HG02943 (cell line): Measurements from ENCODE around the gene CIDEC.
A peak's percentile ranks its signal among the peaks of the same experiment; 100 is the strongest.
"Not testable (repeated sequence)": the region's sequence is repeated elsewhere in the genome, so short reads cannot be mapped to it uniquely, and the experiment has no call there.

Experiments
- ATAC-seq: cut with Tn5 transposase; IDR thresholded peaks from one replicate; pipeline ENCODE4 v1.9.1; 2021; ENCODE audit warnings: mild to moderate bottlenecking, low read depth, moderate library complexity; ENCODE audit not compliant: unreplicated experiment

Gene CIDEC

DNA sequence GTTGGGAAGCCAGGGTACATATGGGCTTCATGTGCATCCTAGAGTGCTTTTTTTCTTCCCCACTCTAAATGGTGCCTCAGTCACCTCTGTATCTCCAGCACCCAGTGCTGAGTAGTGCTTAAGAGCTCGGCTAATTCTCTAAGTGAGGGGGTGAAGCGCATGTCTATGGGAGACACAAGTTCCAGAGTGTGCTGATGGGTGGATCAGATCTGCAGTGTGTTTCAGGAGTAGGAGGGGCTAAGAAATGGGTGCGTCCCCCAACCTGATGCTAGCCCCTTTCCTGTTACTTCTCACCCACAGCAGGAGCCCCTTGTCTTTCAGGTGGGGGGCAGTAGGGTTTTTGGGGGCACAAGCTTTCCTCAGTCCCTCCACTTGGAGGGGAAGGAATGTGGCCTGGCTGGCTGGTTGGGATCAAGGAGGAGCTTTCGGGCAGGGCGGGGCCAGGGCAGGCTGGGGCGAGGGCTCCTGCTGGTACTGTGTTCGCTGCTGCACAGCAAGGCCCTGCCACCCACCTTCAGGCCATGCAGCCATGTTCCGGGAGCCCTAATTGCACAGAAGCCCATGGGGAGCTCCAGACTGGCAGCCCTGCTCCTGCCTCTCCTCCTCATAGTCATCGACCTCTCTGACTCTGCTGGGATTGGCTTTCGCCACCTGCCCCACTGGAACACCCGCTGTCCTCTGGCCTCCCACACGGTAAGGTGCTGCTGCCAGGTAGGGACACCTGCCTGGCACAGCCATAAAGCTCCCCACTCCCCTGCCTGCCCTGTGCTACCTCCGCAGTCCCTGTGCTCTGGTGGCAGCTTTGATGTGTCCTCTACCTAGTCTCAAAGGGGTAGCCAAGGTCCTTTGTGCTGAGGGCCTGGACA lies 22.6 kb upstream of the CIDEC start, which contains the start of gene IL17RE:
IL17RE (plus strand) TSS at position 477 of the 866 bp plus-strand sequence; CDS start at position 562, 85 bp downstream.
- ATAC-seq: no peak

DNA sequence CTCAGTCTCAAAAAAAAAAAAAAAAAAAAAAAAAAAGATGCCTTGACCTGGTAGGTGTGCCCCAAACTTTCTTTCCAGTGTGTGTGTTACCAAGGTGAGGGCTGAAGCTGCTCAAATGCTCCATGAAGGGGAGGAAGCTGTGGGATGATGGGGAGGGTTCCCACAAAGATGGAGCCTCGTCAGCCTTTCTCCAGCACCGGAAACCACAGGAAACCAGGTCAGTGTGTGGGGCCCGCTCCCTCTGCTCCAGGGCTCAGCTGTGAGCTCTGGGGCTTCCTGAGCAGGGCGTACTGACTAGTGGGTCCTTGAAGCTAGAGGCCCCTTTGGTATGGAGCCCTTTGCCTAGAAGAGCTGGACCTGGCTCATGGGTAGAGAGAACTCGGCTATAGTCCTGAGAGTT lies 21.9 kb upstream of the CIDEC start:
- no peak for ATAC-seq

DNA sequence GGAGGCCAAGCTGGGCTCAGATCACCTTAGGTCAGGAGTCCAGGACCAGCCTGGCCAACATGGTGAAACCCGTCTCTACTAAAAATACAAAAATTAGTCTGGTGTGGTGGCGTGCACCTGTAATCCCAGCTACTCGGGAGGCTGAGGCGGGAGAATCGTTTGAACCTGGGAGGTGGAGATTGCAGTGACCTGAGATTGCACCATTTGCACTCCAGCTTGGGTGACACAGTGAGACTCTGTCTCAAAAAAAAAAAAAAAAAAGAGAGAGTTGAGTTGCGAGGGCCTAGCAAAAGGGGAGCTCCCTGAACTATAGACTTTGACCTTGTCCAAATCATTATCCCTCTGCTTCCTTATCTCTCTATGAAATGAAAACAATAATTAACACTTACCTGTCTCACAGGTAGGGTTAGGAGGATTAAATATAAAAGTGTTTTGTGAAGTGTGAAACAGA lies 20.9 kb upstream of the CIDEC start:
- not testable (repeated sequence) for ATAC-seq

DNA sequence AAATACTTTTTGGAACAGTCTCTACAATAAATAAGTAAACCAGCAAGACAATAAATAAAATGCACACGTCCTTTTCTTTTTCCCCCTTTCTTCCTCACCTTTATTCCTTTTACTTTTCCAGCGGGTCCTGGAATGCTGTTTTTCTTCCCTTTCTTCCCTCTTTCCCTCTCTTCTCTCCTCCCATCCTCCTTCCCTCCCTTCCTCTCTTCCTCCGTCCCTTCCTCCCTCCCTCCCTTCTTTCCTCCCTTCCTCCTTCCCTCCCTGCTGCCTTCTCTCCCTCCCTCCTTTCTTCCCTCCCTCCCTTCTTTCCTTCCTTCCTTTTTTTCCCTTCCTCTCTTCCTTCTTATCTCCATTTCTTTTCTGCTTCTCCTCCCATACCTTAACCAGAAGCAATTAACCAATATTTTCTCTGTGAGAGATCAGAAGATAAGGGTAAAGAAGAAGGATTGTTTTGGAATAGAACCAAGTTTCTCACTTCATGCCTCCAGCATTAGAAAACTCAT lies 19.3 kb upstream of the CIDEC start:
- no peak for ATAC-seq

DNA sequence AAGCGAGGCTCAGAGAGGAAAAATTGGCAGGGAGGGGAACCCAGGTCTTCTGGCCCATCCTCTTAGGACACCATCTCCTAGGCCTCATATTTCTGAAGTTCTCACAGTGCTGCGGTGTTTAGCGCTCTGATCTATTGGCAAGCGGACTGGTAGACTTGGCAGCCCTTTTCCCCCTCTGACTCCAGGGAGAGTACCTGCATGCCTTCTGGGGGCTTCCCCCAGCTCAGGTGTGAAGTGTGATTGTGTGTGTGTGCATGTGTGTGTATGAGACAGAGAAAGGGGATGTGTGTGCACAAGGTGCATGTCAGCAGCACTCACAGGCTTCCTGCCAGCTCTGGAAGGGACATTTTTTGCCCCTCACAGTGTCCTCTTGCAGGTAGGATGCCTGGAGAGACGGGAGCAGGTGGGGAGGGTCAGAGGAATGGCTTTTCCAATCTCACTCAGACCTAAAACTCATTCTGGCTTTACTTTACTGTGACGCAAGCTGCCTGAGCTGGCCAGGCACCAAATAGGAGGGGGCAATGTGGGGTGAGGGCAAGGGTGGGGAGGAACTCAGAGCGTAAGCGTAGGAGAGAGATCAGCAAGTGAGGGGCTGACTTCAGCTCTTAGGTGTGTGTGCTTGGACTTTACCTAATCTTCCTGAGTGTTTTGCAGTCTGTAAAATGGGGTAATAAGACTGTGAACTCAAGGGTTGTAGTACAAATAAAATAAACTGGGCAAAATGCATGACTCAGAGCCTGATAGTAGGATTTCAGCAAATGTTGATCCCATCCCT lies 18.6 kb upstream of the CIDEC start:
- ATAC-seq: no peak

GRCh38 chr3:9897408-9898372 lies 17.6 kb upstream of the CIDEC start:
- ATAC-seq: no peak

- not testable (repeated sequence) for ATAC-seq
Measured at GRCh38 chr3:9896755-9897407, 16.8 kb upstream of the CIDEC start.

DNA sequence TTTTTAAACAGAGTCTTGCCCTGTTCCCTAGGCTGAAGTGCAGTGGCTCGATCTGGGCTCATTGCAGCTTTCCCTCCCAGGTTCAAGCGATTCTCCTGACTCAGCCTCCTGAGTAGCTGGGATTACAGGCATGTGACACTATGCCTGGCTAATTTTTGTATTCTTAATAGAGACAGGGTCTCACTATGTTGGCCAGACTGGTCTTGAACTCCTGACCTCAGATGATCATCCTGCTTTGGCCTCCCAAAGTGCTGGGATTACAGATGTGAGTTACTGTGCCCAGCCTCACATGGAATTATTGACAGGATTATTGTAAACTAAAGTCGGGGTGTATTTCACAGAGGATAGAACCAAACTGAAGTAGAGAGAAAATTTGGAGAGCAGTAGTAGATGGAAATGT lies 15.7 kb upstream of the CIDEC start:
- not testable (repeated sequence) for ATAC-seq

- ATAC-seq: no peak
Measured at GRCh38 chr3:9893739-9894138, 13.7 kb upstream of the CIDEC start.

DNA sequence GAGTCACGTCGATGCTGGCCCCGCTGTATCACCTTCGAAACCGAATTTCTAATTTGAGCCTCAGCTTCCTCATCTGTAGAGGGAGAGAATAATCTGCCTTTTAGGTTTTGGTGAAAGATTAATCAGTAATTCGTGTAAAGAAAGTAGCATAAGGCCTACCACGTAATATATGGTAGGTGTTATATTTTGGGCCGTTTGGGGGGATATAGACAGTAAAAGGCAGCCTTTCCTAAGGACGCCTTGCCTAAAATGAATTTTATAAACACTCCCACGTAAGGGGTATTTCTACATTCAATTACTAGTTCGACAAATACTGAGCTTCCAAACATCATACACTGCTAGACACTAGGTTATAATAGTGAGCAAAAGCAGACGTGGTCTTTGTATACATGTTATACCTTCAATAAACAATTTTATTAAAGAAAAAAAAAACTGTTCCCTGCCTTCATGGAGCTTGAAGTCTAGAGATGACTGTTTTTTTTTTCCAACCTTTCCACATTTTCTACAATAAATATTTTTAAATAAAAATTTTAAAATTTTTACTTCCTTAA lies 11.1 kb upstream of the CIDEC start:
- ATAC-seq: no peak

- peak; percentile 85 for ATAC-seq
Measured at GRCh38 chr3:9890249-9891071, 10.4 kb upstream of the CIDEC start, which contains the start of gene JAGN1. TSS of gene JAGN1 (plus strand) at chr3:9890610. CDS start at chr3:9890723, 113 bp downstream.

DNA sequence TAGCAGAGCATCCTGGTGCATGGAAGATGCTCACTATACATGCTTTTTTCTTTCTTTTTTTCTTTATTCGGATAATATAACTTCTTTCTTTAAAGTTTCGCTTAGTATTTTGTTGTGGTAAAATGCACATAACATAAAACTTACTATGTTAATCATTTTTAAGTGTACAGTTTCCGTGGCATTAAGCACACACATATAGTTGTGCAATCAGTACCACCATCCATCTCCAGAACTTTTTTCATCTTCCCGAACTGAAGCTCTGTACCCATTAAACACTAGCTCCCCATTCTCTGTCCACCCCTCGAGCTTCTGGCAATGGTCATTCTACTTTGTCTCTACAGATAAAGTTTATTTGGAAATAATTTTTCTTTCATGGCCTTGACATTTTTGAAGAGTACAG lies 9.4 kb upstream of the CIDEC start:
- ATAC-seq: no peak

DNA sequence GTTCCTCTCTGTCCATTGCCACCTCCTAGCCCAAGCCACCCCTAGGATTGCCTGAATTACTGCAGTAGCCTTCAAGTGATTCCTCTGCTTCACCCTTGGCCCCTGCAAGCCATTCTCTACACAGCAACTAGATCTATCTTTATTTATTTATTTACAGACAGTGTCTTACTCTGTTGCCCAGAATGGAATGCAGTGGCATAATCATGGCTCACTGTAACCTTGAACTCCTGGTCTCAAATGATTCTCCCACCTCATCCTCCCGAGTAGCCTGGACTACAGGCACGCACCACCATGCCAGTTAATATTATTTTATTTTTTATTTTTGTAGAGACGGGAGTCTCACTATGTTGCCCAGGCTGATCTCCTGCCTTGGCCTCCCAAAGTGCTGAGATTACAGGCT lies 8.5 kb upstream of the CIDEC start:
- ATAC-seq: no peak

DNA sequence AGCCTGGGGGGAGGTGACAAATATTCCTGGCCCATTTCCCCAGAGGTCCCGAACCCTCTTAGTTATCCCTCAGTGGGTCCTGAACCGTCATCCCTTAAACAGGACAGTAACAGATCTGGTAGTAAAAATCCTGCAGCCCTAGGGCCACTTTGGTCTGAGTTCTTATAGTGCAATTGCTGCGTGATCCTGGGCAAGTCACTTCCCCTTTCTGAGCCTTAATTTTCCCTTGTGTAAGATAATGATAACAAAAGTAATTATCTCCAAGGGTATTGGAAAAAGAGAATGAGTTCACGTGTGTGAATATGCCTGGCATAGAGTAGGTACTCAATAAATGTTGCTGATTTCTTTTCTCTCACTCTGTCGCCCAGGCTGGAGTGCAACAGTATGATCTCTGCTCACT lies 7.4 kb upstream of the CIDEC start:
- ATAC-seq: no peak

DNA sequence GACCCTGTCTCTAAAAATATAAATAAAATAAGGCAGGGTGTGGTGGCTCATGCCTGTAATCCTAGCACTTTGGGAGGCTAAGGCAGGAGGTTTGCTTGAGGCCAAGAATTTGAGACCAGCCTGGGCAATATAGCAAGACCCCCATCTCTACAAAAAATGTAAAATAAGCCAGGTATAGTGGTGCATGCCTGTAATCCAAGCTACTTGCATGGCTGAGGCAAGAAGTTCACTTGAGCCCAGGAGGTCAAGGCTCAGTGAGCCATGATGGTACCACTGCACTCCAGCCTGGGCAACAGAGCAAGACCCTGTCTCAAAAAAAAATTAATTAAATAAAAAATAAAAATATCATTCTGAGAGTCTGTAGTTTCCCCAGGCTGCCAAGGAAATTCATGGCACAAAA lies 6.3 kb upstream of the CIDEC start:
- ATAC-seq: no peak

DNA sequence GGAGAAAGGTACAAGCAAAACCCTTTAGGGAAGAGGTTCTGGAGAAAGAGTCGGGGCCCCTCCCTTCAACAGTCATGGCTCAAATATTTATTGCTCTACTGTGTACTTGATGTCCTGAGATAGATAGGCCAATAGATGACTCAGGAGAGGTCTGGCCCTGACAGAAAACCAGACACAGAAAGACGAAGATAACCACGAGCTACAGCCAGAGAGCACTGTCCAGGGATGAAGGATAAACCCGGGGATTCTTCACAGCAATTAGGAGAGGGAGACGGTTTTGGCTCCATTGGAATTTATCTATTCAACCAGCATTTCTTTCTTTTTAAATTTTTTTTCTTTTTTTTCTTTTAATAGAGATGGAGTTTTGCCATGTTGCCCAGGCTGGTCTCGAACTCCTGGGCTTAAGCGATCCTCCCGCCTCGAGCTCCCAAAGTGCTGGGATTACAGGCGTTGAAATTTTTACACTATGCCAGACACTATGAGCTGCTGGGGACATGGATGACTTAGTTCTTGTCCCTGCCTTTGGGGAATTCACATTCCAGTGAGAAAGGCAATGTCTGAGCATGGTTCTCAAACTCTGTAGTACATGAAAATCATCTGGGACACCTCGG lies 4.6 kb upstream of the CIDEC start:
- no peak for ATAC-seq

DNA sequence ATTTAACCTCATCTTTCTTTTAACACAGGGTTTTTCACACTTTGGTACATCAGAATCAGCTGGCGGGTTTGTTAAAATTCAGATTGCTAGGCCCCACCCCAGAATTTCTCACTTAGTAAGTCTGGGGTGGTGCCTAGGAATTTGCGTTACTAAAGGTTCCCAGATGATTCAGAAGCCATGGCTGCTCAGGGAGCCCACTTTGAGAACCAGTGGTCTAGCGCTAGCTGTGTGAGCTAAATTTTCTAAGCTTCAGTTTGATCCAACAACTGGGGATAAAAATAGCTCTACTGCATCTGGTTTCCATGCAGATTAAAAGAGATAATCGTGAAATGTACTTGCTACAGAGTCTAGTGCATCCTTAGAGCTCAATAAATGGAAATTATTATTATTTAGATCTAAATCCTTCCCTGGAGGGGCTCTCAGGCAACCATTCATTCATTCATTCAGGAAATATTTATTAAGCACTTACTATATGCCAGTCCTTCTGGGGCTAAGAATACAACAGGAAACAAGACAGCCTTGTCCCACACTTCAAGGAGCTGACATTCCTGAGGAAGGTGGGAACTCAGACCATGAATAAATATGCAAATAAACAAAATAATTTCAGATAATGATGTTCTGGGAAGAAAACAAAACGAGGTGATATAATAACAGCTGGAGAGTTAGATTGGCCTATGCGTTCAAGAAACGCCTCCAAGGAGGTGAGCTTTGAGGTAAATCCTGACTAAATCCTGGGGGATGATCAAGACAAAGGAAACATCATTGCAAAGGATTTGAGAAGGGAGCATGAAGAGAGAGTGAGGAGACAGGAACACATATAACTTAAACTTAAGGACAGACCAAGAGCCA lies 3.9 kb upstream of the CIDEC start:
- no peak for ATAC-seq
